ENCODE data around the gene NABP1. TPM values are rescaled to one million over a fixed set of nuclear protein-coding genes. Genes with fewer than 3 reads are reported as not detected.

Gene NABP1
- polyA plus RNA-seq, 1 experiment = 204 TPM

GRCh38 chr2:191678437-191679100 lies 633 bp downstream of the NABP1 start:
- DNase-seq (ENCODE audit: low read depth, low spot score) = no peak
- TF ChIP-seq CTCF (IDR thresholded peaks at IDR 0.05; ENCODE audit: low read depth, low read length) = no peak
- POLR2A ChIA-PET = interaction anchor here (0.6 to 4.5 kb wide), 30 partner anchors 8 to 517 kb away, joined by 3 to 116 read pairs (median 10); partner anchors contain the start of gene CAVIN2
- peak overlapping the region; percentile 79 for H3K4me3 ChIP-seq (ENCODE audit: low read depth, low read length)
- CTCF ChIA-PET = no interaction called here
- peaks cover 4% of the 10 kb centered on the region; the same call in 1 of the 2 replicates for H3K9me3 ChIP-seq (ENCODE audit: control insufficient read depth, insufficient read depth, low read length)
- H3K27ac ChIP-seq (ENCODE audit: low read depth, low read length) = peak overlapping the region; percentile 92
- no peaks in the 10 kb centered on the region for H3K27me3 ChIP-seq (ENCODE audit: control insufficient read depth, insufficient read depth, low read length)

GRCh38 chr2:191679818-191680600 lies 2.1 kb downstream of the NABP1 start:
- no peak for TF ChIP-seq CTCF (IDR thresholded peaks at IDR 0.05; ENCODE audit: low read depth, low read length)
- H3K27ac ChIP-seq (ENCODE audit: low read depth, low read length) = no peak overlapping the region
- POLR2A ChIA-PET = interaction anchor here (0.8 to 3.6 kb wide), 5 partner anchors 17 to 111 kb away, joined by 3 to 37 read pairs (median 4); no protein-coding TSS in a partner anchor
- no peaks in the 10 kb centered on the region for H3K27me3 ChIP-seq (ENCODE audit: control insufficient read depth, insufficient read depth, low read length)
- CTCF ChIA-PET = interaction anchor here (0.6 to 1.8 kb wide), 3 partner anchors 114 to 482 kb away, joined by 3 to 8 read pairs (median 4); no protein-coding TSS in a partner anchor
- peaks cover 4% of the 10 kb centered on the region; the same call in 1 of the 2 replicates for H3K9me3 ChIP-seq (ENCODE audit: control insufficient read depth, insufficient read depth, low read length)
- H3K4me3 ChIP-seq (ENCODE audit: low read depth, low read length) = peak overlapping the region; percentile 79
- peak; percentile 67 for DNase-seq (ENCODE audit: low read depth, low spot score)

- Histone ChIP-seq H3K9me3 (ENCODE audit: control insufficient read depth, insufficient read depth, low read length) (peaks cover 4% of the 10 kb centered on the region; the same call in 1 of the 2 replicates), H3K27ac (ENCODE audit: low read depth, low read length) (no peak overlapping the region), H3K27me3 (ENCODE audit: control insufficient read depth, insufficient read depth, low read length) (no peaks in the 10 kb centered on the region), H3K4me3 (ENCODE audit: low read depth, low read length) (peak overlapping the region; percentile 79)
- CTCF ChIA-PET = interaction anchor here (0.7 to 1.8 kb wide), 2 partner anchors 126 to 482 kb away, joined by 4 to 8 read pairs; no protein-coding TSS in a partner anchor
- POLR2A ChIA-PET = interaction anchor here (0.8 to 1.4 kb wide), 4 partner anchors 23 to 112 kb away, joined by 3 to 9 read pairs (median 4); no protein-coding TSS in a partner anchor
- no peak for TF ChIP-seq CTCF (IDR thresholded peaks at IDR 0.05; ENCODE audit: low read depth, low read length)
- DNase-seq (ENCODE audit: low read depth, low spot score) = no peak
These were observed 2.7 kb downstream of the NABP1 start for GRCh38 chr2:191680639-191681038.

- ChIA-PET POLR2A (interaction anchor here (0.6 to 1.5 kb wide), 2 partner anchors 19 to 116 kb away, joined by 4 to 7 read pairs; no protein-coding TSS in a partner anchor), CTCF (interaction anchor here (0.7 to 1.8 kb wide), 5 partner anchors 9 to 160 kb away, joined by 3 to 8 read pairs (median 4); no protein-coding TSS in a partner anchor)
- DNase-seq (ENCODE audit: low read depth, low spot score) = no peak
- Histone ChIP-seq H3K27ac (ENCODE audit: low read depth, low read length) (no peak overlapping the region), H3K27me3 (ENCODE audit: control insufficient read depth, insufficient read depth, low read length) (no peaks in the 10 kb centered on the region), H3K9me3 (ENCODE audit: control insufficient read depth, insufficient read depth, low read length) (peaks cover 4% of the 10 kb centered on the region; the same call in 1 of the 2 replicates), H3K4me3 (ENCODE audit: low read depth, low read length) (peak overlapping the region; percentile 79)
- no peak for TF ChIP-seq CTCF (IDR thresholded peaks at IDR 0.05; ENCODE audit: low read depth, low read length)
These were observed 4.2 kb downstream of the NABP1 start for GRCh38 chr2:191682126-191682525.
